GM19238 (cell line): ENCODE results near the gene DNAJC27.
A peak's percentile ranks its signal among the peaks of the same experiment; 100 is the strongest.

Experiments
- DNase-seq: peaks from one replicate; pipeline ENCODE4 v3.0.0; 2011; ENCODE audit warnings: low spot score; ENCODE audit not compliant: insufficient read length

Gene DNAJC27

GRCh38 chr2:24970483-24971285 lies 1.1 kb downstream of the DNAJC27 start:
- DNase-seq, result no peak

GRCh38 chr2:24969784-24970183 lies 2.0 kb downstream of the DNAJC27 start:
- no peak for DNase-seq

GRCh38 chr2:24961903-24962302 lies 9.9 kb downstream of the DNAJC27 start:
- no peak for DNase-seq

GRCh38 chr2:24959761-24960160 lies 12.0 kb downstream of the DNAJC27 start:
- DNase-seq, result no peak

- DNase-seq, result no peak
Measured at GRCh38 chr2:24958411-24958935, 13.3 kb downstream of the DNAJC27 start.

GRCh38 chr2:24957976-24958375 lies 13.8 kb downstream of the DNAJC27 start:
- DNase-seq, result no peak

GRCh38 chr2:24957221-24957620 lies 14.5 kb downstream of the DNAJC27 start:
- no peak for DNase-seq

GRCh38 chr2:24955921-24956320 lies 15.8 kb downstream of the DNAJC27 start:
- no peak for DNase-seq

GRCh38 chr2:24955232-24955631 lies 16.5 kb downstream of the DNAJC27 start:
- no peak for DNase-seq

GRCh38 chr2:24950102-24950501 lies 21.7 kb downstream of the DNAJC27 start:
- DNase-seq, result no peak

- DNase-seq, result no peak
Measured at GRCh38 chr2:24948506-24948905, 23.2 kb downstream of the DNAJC27 start.

GRCh38 chr2:24947561-24948157 lies 24.1 kb downstream of the DNAJC27 start:
- DNase-seq, result no peak

- no peak for DNase-seq
Measured at GRCh38 chr2:24945907-24946306, 25.8 kb downstream of the DNAJC27 start.

- DNase-seq, result no peak
Measured at GRCh38 chr2:24943427-24944053, 28.2 kb downstream of the DNAJC27 start.

- DNase-seq, result no peak
Measured at GRCh38 chr2:24939353-24939752, 32.4 kb downstream of the DNAJC27 start.

- no peak for DNase-seq
Measured at GRCh38 chr2:24937236-24937635, 34.5 kb downstream of the DNAJC27 start.

GRCh38 chr2:24935145-24935544 lies 36.6 kb downstream of the DNAJC27 start:
- DNase-seq, result no peak

GRCh38 chr2:24932715-24933114 lies 39.0 kb downstream of the DNAJC27 start:
- no peak for DNase-seq

GRCh38 chr2:24930768-24931167 lies 41.0 kb downstream of the DNAJC27 start:
- DNase-seq, result peak; percentile 62

GRCh38 chr2:24929230-24929629 lies 42.5 kb downstream of the DNAJC27 start:
- DNase-seq, result no peak

GRCh38 chr2:24928036-24928435 lies 43.7 kb downstream of the DNAJC27 start:
- no peak for DNase-seq

- DNase-seq, result no peak
Measured at GRCh38 chr2:24926602-24927252, 45.0 kb downstream of the DNAJC27 start.
